Ectodermal cell (in vitro differentiated cells): ENCODE measurements around the gene RAPH1.
"Not testable (repeated sequence)": the region's sequence is repeated elsewhere in the genome, so short reads cannot be mapped to it uniquely, and the experiment has no call there.

ENCODE experiments used
- H3K27ac ChIP-seq: 2 replicates; pipeline ENCODE4 v1.7.0; 2013; ENCODE audit warnings: mild to moderate bottlenecking, low read depth, low read length; ENCODE audit not compliant: insufficient read depth, poor library complexity, severe bottlenecking
- H3K27me3 ChIP-seq: 2 replicates; pipeline ENCODE4 v1.7.0; 2013; ENCODE audit warnings: mild to moderate bottlenecking, low read length; ENCODE audit not compliant: insufficient read depth, control insufficient read depth, poor library complexity, severe bottlenecking
- H3K36me3 ChIP-seq: one replicate; pipeline ENCODE4 v1.7.0; 2013; ENCODE audit warnings: low read length; ENCODE audit not compliant: control insufficient read depth, insufficient read depth
- H3K4me1 ChIP-seq: one replicate; pipeline ENCODE4 v1.7.0; 2013; ENCODE audit warnings: low read length; ENCODE audit not compliant: control insufficient read depth, insufficient read depth
- H3K4me3 ChIP-seq: 2 replicates; pipeline ENCODE4 v1.7.0; 2013; ENCODE audit warnings: low read depth, low read length, control low read depth; ENCODE audit not compliant: insufficient read depth
- H3K9me3 ChIP-seq: 2 replicates; pipeline ENCODE4 v1.7.0; 2013; ENCODE audit warnings: mild to moderate bottlenecking, low read length, moderate library complexity; ENCODE audit not compliant: control insufficient read depth
- WGBS, 2 experiments: methylation state at CpG; one replicate each; pipeline ENCODE4 v1.1.7; 2013; ENCODE audit warnings: missing lambda C conversion rate in 2 of 2; 5-methylcytosine and 5-hydroxymethylcytosine counted together

Gene RAPH1

GRCh38 chr2:203407496-203407895, 127.6 kb downstream of the RAPH1 start:
- no peaks in the 10 kb centered on the region for H3K27me3 ChIP-seq
- H3K4me3 ChIP-seq: no peak overlapping the region
- H3K36me3 ChIP-seq: peaks cover 54% of the 10 kb centered on the region
- H3K4me1 ChIP-seq: no peaks in the 10 kb centered on the region
- no peak overlapping the region for H3K27ac ChIP-seq
- no peaks in the 10 kb centered on the region for H3K9me3 ChIP-seq

- Histone ChIP-seq H3K4me1 (no peaks in the 10 kb centered on the region), H3K9me3 (no peaks in the 10 kb centered on the region), H3K27ac (no peak overlapping the region), H3K27me3 (no peaks in the 10 kb centered on the region), H3K4me3 (no peak overlapping the region), H3K36me3 (peaks cover 46% of the 10 kb centered on the region)
Observed at GRCh38 chr2:203404996-203405395, 130.1 kb downstream of the RAPH1 start.

GRCh38 chr2:203400805-203401585, 134.1 kb downstream of the RAPH1 start:
- no peaks in the 10 kb centered on the region for H3K27me3 ChIP-seq
- H3K4me3 ChIP-seq: no peak overlapping the region
- 92 to 100% methylated on average over 1 to 2 of the region's 2 CpGs for WGBS, 2 experiments

GRCh38 chr2:203399031-203399430, 136.1 kb downstream of the RAPH1 start:
- H3K4me3 ChIP-seq: no peak overlapping the region
- H3K36me3 ChIP-seq: peaks cover 20% of the 10 kb centered on the region
- H3K4me1 ChIP-seq: no peaks in the 10 kb centered on the region
- H3K27me3 ChIP-seq: no peaks in the 10 kb centered on the region
- WGBS, 2 experiments: 87 to 96% methylated on average over 1 of the region's 1 CpG
- H3K9me3 ChIP-seq: no peaks in the 10 kb centered on the region
- no peak overlapping the region for H3K27ac ChIP-seq

More at GRCh38 chr2:203400805-203401585, 134.1 kb downstream of the RAPH1 start:
- no peak overlapping the region for H3K27ac ChIP-seq
- no peaks in the 10 kb centered on the region for H3K4me1 ChIP-seq
- H3K9me3 ChIP-seq: no peaks in the 10 kb centered on the region
- H3K36me3 ChIP-seq: peaks cover 39% of the 10 kb centered on the region

GRCh38 chr2:203396667-203397066, 138.4 kb downstream of the RAPH1 start:
- H3K36me3 ChIP-seq: peaks cover 5% of the 10 kb centered on the region
- H3K9me3 ChIP-seq: no peaks in the 10 kb centered on the region
- no peaks in the 10 kb centered on the region for H3K27me3 ChIP-seq
- WGBS, 2 experiments: 18 to 31% methylated on average over 1 of the region's 1 CpG
- no peaks in the 10 kb centered on the region for H3K4me1 ChIP-seq
- H3K27ac ChIP-seq: no peak overlapping the region
- no peak overlapping the region for H3K4me3 ChIP-seq

GRCh38 chr2:203395858-203396257, 139.2 kb downstream of the RAPH1 start:
- H3K4me1 ChIP-seq: no peaks in the 10 kb centered on the region
- no peaks in the 10 kb centered on the region for H3K27me3 ChIP-seq
- peaks cover 5% of the 10 kb centered on the region for H3K36me3 ChIP-seq
- H3K9me3 ChIP-seq: no peaks in the 10 kb centered on the region
- H3K4me3 ChIP-seq: no peak overlapping the region
- 100% methylated on average over 1 of the region's 2 CpGs for WGBS, 2 experiments
- H3K27ac ChIP-seq: no peak overlapping the region

GRCh38 chr2:203394519-203395227, 140.4 kb downstream of the RAPH1 start:
- H3K4me1 ChIP-seq: no peaks in the 10 kb centered on the region
- no peak overlapping the region for H3K27ac ChIP-seq
- H3K27me3 ChIP-seq: no peaks in the 10 kb centered on the region
- no peaks in the 10 kb centered on the region for H3K9me3 ChIP-seq
- no peak overlapping the region for H3K4me3 ChIP-seq
- peaks cover 5% of the 10 kb centered on the region for H3K36me3 ChIP-seq
- WGBS, 2 experiments: 90 to 92% methylated on average over 9 of the region's 9 CpGs

GRCh38 chr2:203388153-203388552, 146.9 kb downstream of the RAPH1 start:
- not testable (repeated sequence) for H3K9me3 ChIP-seq, H3K27me3 ChIP-seq, H3K4me3 ChIP-seq, H3K36me3 ChIP-seq, H3K4me1 ChIP-seq, H3K27ac ChIP-seq
- WGBS, 2 experiments: 92 to 99% methylated on average over 4 of the region's 6 CpGs

- Histone ChIP-seq H3K36me3 (peaks cover 5% of the 10 kb centered on the region), H3K4me3 (no peak overlapping the region)
Observed at GRCh38 chr2:203383038-203383437, 152.1 kb downstream of the RAPH1 start.

GRCh38 chr2:203379156-203379555, 155.9 kb downstream of the RAPH1 start:
- H3K4me1 ChIP-seq: no peaks in the 10 kb centered on the region
- H3K27ac ChIP-seq: no peak overlapping the region
- no peaks in the 10 kb centered on the region for H3K27me3 ChIP-seq
- no peaks in the 10 kb centered on the region for H3K9me3 ChIP-seq
- 97% methylated on average over 3 of the region's 3 CpGs for WGBS, 2 experiments
- H3K36me3 ChIP-seq: peaks cover 5% of the 10 kb centered on the region
- no peak overlapping the region for H3K4me3 ChIP-seq

More at GRCh38 chr2:203383038-203383437, 152.1 kb downstream of the RAPH1 start:
- Histone ChIP-seq H3K4me1 (no peaks in the 10 kb centered on the region), H3K9me3 (no peaks in the 10 kb centered on the region), H3K27ac (no peak overlapping the region), H3K27me3 (no peaks in the 10 kb centered on the region)
- 96 to 100% methylated on average over 1 of the region's 1 CpG for WGBS, 2 experiments
